Neural cell (in vitro differentiated cells): ENCODE results near the gene HAUS3.

Experiments used
- TAF1 ChIP-seq: IDR thresholded peaks from 2 replicates; pipeline ENCODE4 v1.6.1; 2012; ENCODE audit warnings: low read depth
- TF ChIP-seq, protein P1 (sequence below): IDR thresholded peaks from 2 replicates; pipeline ENCODE4 v1.6.1; 2012; ENCODE audit warnings: borderline replicate concordance
- TF ChIP-seq, protein P2 (sequence below): fragments of 450-650 bp; IDR thresholded peaks from 2 replicates; pipeline ENCODE4 v1.5.1; 2014; ENCODE audit warnings: antibody characterized with exemption, mild to moderate bottlenecking, moderate library complexity; ENCODE audit not compliant: poor library complexity, severe bottlenecking

DNA sequence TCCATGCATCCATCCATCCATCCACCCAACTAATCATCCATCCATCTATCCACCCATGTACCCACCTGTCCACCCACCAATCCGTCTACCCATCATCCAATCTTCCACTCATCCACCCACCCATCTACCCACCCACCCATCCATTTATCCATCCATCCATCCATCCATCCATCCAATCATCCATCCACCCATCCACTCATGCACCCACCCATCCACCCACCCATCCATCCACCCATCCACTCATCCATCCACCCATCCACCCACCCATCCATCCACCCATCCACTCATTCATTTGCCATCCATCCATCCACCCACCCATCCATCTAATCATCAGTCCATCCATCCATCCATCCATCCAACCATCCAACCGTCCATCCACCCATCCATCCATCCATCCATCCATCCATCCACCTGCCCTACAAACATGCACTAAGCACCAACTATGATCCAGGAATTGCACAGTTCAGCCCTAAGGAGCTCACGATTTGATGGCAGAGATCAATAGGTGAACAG, 41.3 kb upstream of the HAUS3 start:
- TF ChIP-seq, protein P1, sequence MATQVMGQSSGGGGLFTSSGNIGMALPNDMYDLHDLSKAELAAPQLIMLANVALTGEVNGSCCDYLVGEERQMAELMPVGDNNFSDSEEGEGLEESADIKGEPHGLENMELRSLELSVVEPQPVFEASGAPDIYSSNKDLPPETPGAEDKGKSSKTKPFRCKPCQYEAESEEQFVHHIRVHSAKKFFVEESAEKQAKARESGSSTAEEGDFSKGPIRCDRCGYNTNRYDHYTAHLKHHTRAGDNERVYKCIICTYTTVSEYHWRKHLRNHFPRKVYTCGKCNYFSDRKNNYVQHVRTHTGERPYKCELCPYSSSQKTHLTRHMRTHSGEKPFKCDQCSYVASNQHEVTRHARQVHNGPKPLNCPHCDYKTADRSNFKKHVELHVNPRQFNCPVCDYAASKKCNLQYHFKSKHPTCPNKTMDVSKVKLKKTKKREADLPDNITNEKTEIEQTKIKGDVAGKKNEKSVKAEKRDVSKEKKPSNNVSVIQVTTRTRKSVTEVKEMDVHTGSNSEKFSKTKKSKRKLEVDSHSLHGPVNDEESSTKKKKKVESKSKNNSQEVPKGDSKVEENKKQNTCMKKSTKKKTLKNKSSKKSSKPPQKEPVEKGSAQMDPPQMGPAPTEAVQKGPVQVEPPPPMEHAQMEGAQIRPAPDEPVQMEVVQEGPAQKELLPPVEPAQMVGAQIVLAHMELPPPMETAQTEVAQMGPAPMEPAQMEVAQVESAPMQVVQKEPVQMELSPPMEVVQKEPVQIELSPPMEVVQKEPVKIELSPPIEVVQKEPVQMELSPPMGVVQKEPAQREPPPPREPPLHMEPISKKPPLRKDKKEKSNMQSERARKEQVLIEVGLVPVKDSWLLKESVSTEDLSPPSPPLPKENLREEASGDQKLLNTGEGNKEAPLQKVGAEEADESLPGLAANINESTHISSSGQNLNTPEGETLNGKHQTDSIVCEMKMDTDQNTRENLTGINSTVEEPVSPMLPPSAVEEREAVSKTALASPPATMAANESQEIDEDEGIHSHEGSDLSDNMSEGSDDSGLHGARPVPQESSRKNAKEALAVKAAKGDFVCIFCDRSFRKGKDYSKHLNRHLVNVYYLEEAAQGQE: no peak
- TF ChIP-seq TAF1: no peak
- TF ChIP-seq, protein P2, sequence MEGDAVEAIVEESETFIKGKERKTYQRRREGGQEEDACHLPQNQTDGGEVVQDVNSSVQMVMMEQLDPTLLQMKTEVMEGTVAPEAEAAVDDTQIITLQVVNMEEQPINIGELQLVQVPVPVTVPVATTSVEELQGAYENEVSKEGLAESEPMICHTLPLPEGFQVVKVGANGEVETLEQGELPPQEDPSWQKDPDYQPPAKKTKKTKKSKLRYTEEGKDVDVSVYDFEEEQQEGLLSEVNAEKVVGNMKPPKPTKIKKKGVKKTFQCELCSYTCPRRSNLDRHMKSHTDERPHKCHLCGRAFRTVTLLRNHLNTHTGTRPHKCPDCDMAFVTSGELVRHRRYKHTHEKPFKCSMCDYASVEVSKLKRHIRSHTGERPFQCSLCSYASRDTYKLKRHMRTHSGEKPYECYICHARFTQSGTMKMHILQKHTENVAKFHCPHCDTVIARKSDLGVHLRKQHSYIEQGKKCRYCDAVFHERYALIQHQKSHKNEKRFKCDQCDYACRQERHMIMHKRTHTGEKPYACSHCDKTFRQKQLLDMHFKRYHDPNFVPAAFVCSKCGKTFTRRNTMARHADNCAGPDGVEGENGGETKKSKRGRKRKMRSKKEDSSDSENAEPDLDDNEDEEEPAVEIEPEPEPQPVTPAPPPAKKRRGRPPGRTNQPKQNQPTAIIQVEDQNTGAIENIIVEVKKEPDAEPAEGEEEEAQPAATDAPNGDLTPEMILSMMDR: no peak
